G401.6 (cell line): ENCODE data around the gene ARHGEF37.
"Not testable (repeated sequence)": the region's sequence is repeated elsewhere in the genome, so short reads cannot be mapped to it uniquely, and the experiment has no call there.

ENCODE experiments used
- FAIRE-seq: peaks from 2 replicates; lab custom pipeline; 2012; peaks lifted over from hg19 to GRCh38; lab: Jason Lieb, UNC

The ARHGEF37 gene

GRCh38 chr5:149564542-149565140, 16.7 kb upstream of the ARHGEF37 start:
- FAIRE-seq, result peak; percentile 98

- FAIRE-seq, result no peak
Measured at GRCh38 chr5:149567226-149567625, 14.1 kb upstream of the ARHGEF37 start.

DNA sequence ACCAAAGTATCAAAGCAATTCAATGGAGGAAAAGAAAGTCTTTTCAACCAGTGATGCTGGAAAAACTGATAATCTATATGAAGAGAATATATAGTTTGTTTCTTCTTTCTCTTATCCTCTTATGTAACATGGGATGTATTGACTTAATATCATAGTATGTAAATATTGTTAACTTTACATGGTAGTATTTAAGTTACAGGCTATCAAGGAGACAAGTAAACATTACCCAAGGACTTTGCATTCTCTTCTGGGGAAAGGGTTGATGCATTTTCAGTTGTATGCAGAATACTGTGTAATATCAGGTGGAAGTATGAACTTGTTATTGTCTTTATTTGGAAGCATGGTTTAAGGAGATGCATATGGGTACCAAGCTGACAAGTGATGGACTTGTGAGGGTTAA, 9.1 kb upstream of the ARHGEF37 start:
- FAIRE-seq, result no peak

DNA sequence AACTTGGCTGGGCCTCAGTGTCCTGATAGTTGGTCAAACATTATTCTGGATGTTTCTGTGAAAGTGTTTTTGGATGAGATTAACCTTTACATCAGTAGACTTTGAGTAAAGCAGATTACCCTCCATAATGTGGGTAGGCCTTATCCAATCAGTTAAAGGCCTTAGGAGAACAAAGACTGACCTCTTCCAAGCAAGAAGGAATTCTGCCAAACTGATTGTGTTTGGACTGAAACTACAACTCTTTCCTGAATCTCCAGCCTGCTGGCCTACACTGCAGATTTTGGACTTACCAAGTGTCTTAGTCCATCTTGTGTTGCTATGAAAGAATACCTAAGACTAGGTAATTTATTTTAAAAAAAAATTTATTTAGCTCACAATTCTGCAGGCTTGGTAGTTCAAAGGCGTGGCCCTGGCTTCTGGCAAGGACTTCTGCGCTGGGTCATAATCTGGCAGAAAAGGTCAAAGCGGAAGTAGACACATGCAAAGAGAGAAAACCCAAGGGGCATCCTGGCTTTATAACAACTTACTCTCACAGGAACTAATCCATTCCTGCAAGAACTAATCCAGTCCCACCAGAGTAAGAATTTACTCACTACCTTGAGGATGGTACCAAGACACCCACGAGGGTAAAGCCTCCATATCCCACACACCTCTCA, 8.6 kb upstream of the ARHGEF37 start:
- FAIRE-seq, result no peak

- no peak for FAIRE-seq
Measured at GRCh38 chr5:149575131-149575530, 6.2 kb upstream of the ARHGEF37 start.

DNA sequence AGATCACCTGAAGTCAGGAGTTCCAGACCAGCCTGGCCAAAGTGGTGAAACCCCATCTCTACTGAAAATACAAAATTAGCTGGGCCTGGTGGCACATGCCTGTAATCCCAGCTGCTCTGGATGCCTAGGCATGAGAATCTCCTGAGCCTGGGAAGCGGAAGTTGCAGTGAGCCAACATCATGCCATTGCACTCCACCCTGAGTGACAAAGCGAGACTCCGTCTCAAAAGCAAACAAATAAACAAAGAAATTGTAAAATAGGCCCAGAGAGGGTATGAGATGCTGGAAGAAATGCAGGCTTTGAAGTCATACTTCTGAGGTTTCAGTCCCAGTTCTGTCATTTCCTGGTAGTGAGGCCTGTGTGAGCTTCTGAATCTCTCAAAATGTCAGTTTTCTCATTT, 5.3 kb upstream of the ARHGEF37 start:
- FAIRE-seq, result no peak

DNA sequence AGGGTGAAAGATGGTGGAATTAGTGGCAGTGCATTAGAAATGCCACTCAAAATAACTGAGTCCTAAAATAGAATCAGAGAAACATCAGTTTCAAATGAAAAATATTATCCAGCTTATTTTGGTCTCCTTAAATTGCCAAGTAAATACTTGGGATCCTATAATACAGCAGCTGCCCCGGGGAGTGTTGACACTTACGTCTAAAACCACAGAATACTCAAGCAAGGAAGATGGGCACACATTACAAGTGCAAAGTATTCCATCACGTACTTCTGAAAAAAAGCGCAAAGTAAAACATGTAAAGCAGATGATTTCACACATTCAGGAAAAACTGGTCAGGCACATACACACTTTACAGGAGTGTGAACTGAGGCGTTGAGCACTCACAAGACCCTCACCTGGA, 2.4 kb upstream of the ARHGEF37 start:
- FAIRE-seq, result no peak

- FAIRE-seq, result no peak
Measured at GRCh38 chr5:149580808-149581191, 498 bp upstream of the ARHGEF37 start.

DNA sequence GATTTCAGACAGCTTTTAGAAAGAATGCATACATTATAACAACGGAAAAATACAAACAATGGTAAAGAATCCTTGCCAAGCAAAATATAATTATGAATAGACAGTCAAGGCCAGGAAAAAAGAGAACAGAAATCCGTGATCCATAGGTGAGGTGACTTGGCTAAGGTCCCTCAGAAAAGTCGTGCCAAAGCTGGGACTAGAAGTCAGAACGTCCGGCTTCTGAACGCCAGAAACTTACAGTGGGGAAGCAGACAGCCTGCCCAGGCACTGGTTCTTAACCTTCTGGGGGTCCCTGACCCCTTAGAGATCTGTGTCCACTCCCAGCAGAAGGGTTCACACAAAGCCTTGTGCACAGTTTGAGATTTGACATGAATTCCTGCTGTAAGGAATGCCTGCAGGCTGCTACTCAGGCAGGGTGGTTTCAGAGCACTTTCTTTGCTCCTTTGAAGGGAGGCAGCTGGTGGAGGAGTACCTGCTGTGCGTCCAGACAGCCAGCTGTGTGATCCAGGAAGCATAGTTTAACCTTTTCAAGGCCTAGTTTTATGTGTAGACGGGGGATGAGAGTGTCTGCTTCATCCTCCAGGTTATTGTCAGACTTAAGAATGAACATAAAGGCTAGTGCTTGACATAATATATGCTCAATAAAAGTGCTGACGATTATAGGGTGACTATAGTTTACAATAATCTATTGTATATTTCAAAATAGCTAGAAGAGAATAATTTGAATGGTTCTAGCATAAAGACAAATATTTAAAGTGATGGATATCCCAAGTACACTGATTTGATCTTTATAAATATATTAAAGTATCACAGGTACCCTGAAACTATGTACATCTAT, 852 bp downstream of the ARHGEF37 start:
- FAIRE-seq, result no peak

GRCh38 chr5:149583394-149583793, 2.1 kb downstream of the ARHGEF37 start:
- no peak for FAIRE-seq

DNA sequence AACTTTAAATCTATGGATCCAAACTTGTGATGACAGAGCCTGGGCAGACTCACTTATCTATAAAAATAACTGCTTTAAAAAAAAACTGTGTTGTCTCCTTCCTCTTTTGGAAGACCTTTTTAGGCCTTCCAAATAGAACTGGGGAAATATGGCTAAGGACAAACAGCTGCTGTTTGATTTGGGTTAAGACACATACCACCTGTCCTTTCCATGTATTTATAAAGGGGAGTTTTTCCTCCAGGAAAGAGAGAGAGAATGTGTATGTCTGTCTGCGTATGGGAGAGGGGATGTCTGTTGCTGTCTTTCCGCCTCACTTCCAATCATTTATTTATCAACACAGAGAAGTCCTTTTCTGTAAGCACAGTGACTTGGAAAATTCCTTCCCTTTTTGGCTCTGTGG, 2.8 kb downstream of the ARHGEF37 start:
- no peak for FAIRE-seq

DNA sequence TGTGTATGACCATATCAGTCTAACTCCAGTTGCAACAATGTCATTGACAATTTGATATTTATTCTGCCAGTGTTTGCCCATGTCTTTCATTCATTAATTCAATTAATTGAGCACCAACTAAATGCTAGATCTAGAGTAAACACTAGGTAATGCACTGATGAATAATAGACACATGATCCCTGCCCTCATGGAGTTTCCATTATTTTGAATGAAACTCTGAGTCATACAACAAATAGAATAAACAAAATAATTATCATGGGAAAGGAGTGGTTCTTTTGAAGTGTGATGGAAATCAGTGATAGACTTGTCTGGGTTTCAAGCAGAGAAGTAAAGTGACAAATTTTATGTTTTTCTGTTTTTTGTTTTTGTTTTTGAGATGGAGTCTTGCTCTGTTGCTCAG, 4.6 kb downstream of the ARHGEF37 start:
- FAIRE-seq, result no peak

DNA sequence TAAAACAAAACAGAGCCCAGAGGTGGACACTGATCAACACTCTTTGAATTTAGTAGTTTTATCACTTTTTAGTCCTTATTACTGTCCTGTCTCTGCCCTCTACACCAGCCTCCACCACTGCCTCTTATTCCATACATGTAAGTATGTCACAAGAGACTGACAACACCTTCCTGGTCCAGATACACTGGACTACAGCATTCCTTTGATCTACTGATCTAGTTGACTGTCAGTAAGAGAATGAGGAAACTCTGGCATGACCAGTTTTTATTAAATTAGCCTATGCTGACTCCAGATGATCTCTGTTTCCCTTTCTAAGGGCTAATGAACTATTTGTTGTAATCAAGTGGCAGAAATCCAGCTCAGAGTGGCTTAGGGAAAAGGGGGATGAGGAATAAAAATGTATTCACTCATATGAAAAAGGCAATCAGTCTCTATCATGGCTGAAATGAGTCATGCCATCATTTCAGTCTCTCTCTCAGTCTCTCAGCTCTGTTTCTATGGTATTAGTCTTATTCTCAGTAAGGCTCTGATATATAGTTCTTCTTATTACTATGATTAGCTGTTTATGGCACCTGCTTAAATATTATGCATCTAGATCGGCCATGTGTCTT, 5.5 kb downstream of the ARHGEF37 start:
- no peak for FAIRE-seq

DNA sequence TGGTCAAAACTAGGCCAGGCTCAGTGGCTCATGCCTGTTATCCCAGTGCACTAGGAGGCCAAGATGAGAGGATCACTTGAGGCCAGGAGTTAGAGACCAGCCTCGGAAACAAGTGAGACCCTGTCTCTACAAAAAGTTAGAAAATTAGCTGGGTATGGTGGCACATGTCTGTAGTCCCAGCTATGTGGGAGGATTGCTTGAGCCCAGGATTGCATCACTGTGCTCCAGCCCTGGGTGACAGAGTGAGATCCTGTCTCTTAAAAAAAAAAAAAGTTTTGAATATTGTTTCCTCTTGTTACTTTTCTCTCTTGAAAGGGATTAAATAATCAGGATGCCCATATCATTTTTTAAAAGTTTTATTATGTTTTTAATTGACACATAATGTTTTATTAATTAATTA, 7.6 kb downstream of the ARHGEF37 start:
- no peak for FAIRE-seq

- FAIRE-seq, result no peak
Measured at GRCh38 chr5:149593370-149593769, 12.1 kb downstream of the ARHGEF37 start.

DNA sequence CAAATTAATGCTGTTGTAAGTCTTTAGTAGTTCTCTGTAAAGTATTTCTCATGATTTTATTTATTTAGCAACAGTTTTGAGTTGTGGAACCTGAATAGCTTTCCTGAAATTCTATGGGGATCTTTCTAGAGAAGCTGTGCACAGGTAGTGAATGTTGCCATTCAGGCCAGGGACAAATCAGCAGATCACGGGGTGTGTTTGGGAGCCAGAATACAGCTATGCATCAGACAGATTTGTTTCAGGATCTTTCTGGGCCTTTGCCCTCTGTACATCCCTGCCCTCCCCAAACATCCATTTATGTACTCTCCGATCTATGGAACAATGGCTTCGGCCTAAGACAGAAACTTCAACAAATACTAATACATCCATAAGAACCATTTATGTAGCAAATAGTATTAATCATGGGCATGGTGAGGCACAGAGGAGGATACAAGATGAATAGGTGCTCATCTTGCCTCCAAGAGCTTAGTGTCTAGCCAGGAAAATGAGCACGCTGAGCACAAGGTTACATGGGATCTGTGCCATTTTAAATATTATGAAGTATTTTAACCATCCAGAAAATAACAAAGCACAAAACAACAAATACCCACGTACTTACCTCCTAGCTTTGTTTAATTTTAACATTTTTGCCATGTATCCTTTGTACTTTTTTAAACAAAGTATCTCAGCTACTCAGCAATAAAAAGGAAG, 13.1 kb downstream of the ARHGEF37 start:
- FAIRE-seq, result no peak

GRCh38 chr5:149595105-149595504, 13.8 kb downstream of the ARHGEF37 start:
- FAIRE-seq, result not testable (repeated sequence)

DNA sequence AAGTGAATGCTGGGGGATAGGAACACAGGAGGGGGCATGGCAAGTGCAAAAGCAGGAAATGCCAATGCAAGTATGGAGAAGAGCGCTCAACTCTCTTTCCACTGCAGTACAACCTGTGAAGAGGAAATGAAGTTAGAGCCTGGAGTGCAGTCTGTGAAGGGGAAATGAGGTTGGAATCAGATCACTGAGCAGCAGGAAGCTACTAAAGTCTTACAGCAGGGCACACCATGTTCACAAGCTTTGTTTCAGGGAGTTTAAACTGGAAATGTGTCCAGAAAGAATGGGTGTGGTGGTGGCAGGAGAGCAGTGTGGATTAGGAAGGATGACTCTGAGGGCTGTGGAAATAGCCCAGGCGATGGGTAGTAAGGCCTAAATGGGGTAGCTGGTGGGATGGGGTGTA, 15.4 kb downstream of the ARHGEF37 start:
- no peak for FAIRE-seq

DNA sequence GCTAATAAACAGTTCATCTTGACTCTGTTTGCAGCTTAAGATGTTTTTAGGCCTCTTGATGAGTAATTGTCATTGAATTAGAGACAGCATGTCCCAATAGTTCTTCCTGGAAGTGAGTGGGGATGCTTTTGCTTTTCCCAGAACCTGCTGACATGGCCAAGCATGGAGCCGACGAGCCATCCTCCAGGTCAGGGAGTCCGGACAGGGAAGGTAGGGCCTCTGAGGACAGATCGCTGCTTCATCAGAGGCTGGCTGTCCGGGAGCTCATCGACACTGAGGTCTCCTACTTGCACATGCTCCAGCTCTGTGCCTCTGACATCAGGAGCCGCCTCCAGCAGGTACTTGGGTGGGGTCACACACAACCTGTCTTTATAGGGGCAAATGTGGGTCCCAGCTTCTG, 16.3 kb downstream of the ARHGEF37 start:
- no peak for FAIRE-seq

DNA sequence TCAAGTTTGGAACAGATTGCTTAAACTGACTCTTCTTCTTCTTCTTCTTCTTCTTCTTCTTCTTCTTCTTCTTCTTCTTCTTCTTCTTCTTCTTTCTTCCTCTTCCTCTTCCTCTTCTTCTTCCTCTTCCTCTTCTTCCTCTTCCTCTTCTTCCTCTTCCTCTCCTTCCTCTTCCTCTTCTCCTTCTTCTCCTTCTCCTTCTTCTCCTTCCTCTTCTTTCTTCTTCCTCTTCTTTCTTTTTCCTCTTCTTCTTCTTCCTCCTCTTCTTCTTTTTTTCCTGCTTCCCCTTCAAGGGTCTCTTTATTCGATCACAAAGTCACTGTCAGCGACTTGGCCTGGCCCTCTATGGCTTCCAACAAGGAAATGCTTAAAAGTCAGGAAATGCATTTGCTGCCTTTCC, 16.9 kb downstream of the ARHGEF37 start:
- not testable (repeated sequence) for FAIRE-seq

DNA sequence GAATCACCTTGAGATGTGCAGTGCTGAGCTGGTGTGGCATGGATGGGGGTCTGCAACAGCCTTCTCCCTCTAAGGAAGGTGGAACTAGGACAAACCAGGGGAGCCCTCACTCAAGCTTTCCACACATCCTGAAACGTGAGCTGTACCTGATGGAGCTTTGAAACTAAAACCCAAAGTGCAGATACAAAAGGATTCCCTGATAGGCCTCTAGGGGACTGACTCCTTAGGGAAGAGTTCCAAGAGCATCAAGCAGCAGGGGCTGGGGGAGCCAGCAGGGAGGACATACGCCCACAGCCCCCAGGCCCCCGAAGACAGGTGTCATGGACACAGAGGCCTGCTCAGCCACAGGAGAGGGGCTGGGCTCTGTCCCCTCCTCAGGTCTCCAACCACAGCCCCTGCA, 17.7 kb downstream of the ARHGEF37 start:
- no peak for FAIRE-seq

DNA sequence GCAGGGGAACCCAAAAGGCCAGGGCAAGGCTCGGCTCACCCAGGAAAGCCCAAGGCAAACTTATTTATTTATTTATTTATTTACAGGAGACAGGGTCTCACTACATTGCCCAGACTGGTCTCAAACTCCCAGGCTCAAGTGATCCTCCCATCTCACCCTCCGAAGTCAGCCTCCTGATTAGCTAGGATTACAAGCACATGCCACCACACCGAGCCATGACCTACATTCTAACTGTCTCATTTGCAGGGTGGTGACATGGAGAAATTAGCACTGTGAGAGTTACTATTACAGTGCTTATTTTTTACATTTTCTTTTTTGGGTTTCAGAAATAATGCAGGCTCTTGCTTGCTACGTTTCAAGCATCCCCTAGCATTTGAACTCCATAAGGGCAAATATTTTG, 18.1 kb downstream of the ARHGEF37 start:
- FAIRE-seq, result no peak

GRCh38 chr5:149600932-149601331, 19.6 kb downstream of the ARHGEF37 start:
- no peak for FAIRE-seq
